HepG2 (cell line): Measurements from ENCODE around the gene AGAP3. TPM values are rescaled to one million over a fixed set of nuclear protein-coding genes. Genes with fewer than 3 reads are reported as not detected.
A peak's percentile ranks its signal among the peaks of the same experiment; 100 is the strongest.

ENCODE experiments used
- GMEB2 ChIP-seq: IDR thresholded peaks from 2 replicates; pipeline ENCODE4 v1.6.1; 2016; ENCODE audit warnings: missing biosample characterization, missing genetic modification reagents, low read depth
- GZF1 ChIP-seq: sonication (generic); formaldehyde crosslinking; IDR thresholded peaks from 2 replicates; pipeline ENCODE4 v1.5.1; 2020; ENCODE audit warnings: mild to moderate bottlenecking, missing genetic modification reagents
- NAIF1 ChIP-seq: sonication (generic); formaldehyde crosslinking; IDR thresholded peaks from 2 replicates; pipeline ENCODE4 v1.5.0; 2020; ENCODE audit warnings: mild to moderate bottlenecking, missing genetic modification reagents, borderline replicate concordance
- RFX1 ChIP-seq: fragments of 450-650 bp; IDR thresholded peaks from 2 replicates; pipeline ENCODE4 v1.6.1; 2017
- SP4 ChIP-seq: sonication (generic); formaldehyde crosslinking; IDR thresholded peaks from 2 replicates; pipeline ENCODE4 v1.8.1; 2023; ENCODE audit warnings: mild to moderate bottlenecking, missing genetic modification reagents
- STAT6 ChIP-seq: sonication (generic); formaldehyde crosslinking; IDR thresholded peaks from 2 replicates; pipeline ENCODE4 v1.4.0; 2020; ENCODE audit warnings: missing genetic modification reagents, mild to moderate bottlenecking, borderline replicate concordance
- SUZ12 ChIP-seq: fragments of 150-350 bp; IDR thresholded peaks from 2 replicates; pipeline ENCODE4 v1.6.1; 2014; ENCODE audit warnings: low read depth, low read length
- ZKSCAN1 ChIP-seq: fragments of 150-350 bp; IDR thresholded peaks from 2 replicates; pipeline ENCODE4 v1.6.1; 2014; ENCODE audit warnings: low read length
- ZKSCAN5 ChIP-seq: sonication (generic); formaldehyde crosslinking; IDR thresholded peaks from 2 replicates; pipeline ENCODE4 v1.5.1; 2020; ENCODE audit warnings: mild to moderate bottlenecking, missing genetic modification reagents
- ZMYM2 ChIP-seq: sonication (generic); formaldehyde crosslinking; IDR thresholded peaks from 2 replicates; pipeline ENCODE4 v1.8.0; 2022; ENCODE audit warnings: mild to moderate bottlenecking, missing genetic modification reagents
- ZNF230 ChIP-seq: sonication (generic); formaldehyde crosslinking; IDR thresholded peaks from 2 replicates; pipeline ENCODE4 v1.4.0; 2020; ENCODE audit warnings: mild to moderate bottlenecking, missing genetic modification reagents
- ZNF318 ChIP-seq: sonication (generic); formaldehyde crosslinking; IDR thresholded peaks from 2 replicates; pipeline ENCODE4 v1.4.0; 2020; ENCODE audit warnings: mild to moderate bottlenecking, missing genetic modification reagents
- ZNF33A ChIP-seq: sonication (generic); formaldehyde crosslinking; IDR thresholded peaks from 2 replicates; pipeline ENCODE4 v1.5.1; 2020; ENCODE audit warnings: missing genetic modification reagents, mild to moderate bottlenecking, moderate library complexity, borderline replicate concordance
- ZNF510 ChIP-seq: sonication (generic); formaldehyde crosslinking; IDR thresholded peaks from 2 replicates; pipeline ENCODE4 v1.4.0; 2020; ENCODE audit warnings: low read depth, mild to moderate bottlenecking, missing genetic modification reagents
- ZNF558 ChIP-seq: sonication (generic); formaldehyde crosslinking; IDR thresholded peaks from 2 replicates; pipeline ENCODE4 v1.9.0; 2022; ENCODE audit warnings: mild to moderate bottlenecking, missing genetic modification reagents, borderline replicate concordance
- ZNF691 ChIP-seq: sonication (generic); formaldehyde crosslinking; IDR thresholded peaks from 2 replicates; pipeline ENCODE4 v1.4.0; 2020; ENCODE audit warnings: missing genetic modification reagents, low read depth, mild to moderate bottlenecking, borderline replicate concordance
- polyA plus RNA-seq, 8 experiments: library from polyadenylated mRNA; depleted of rRNA in 3 of 8; stranded (reverse) in 7 of 8; unstranded in 1 of 8; fragments of >200 nt; fragmentation: Illumina TruSeq in 4 of 8; extraction: Trizol in 4 of 8; gene quantifications; 2 replicates each; pipeline versions ENCODE4 v1.2.1 to v1.2.3, GENCODE V29; 2011 to 2016; ENCODE audit warnings: low read depth in 4 of 8, missing spikeins in 1 of 8, mixed read lengths in 1 of 8; ENCODE audit not compliant: insufficient read depth in 1 of 8
- total RNA-seq, 5 experiments: library from RNA; depleted of rRNA; stranded (reverse); fragments of >200 nt; fragmentation: Illumina TruSeq; extraction: Trizol; gene quantifications; 2 replicates each; pipeline ENCODE4 v1.2.3, GENCODE V29; 2016; ENCODE audit warnings: low read depth in 1 of 5

Gene AGAP3
- total and polyA plus RNA-seq, 2 of the 13 experiments (the other 11 are each of a cell fraction or from before 2014, with no cell fraction given): 31.3 to 61.4 TPM

- TF ChIP-seq ZNF691 (CRISPR knock-in tag) (peak; percentile 55; the same call in 1 of the 2 replicates), ZMYM2 (no peak), ZNF510 (CRISPR knock-in tag) (no peak), SUZ12 (peak; percentile 47; the same call in 1 of the 2 replicates), NAIF1 (CRISPR knock-in tag) (no peak), ZKSCAN5 (CRISPR knock-in tag) (no peak), GZF1 (CRISPR knock-in tag) (no peak), ZKSCAN1 (no peak), SP4 (peak; percentile 32; the same call in 1 of the 2 replicates), STAT6 (CRISPR knock-in tag) (no peak), GMEB2 (peak; percentile 69), ZNF230 (CRISPR knock-in tag) (no peak), ZNF318 (CRISPR knock-in tag) (no peak), ZNF558 (CRISPR knock-in tag) (no peak), ZNF33A (CRISPR knock-in tag) (no peak), RFX1 (no peak)
Measured at GRCh38 chr7:151083071-151083823, 3.0 kb upstream of the AGAP3 start, which contains the start of gene TMUB1 (continued).
